K562 (cell line): ENCODE measurements around the gene ZNRD2. TPM values are rescaled to one million over a fixed set of nuclear protein-coding genes. Genes with fewer than 3 reads are reported as not detected.

ENCODE experiments used
- ARNT ChIP-seq, 2 experiments: fragments of 450-650 bp; IDR thresholded peaks; 2 replicates each; pipeline ENCODE4 v1.6.1; 2016; ENCODE audit warnings: mild to moderate bottlenecking in 1 of 2
- CBFB ChIP-seq: sonication (generic); formaldehyde crosslinking; IDR thresholded peaks from 2 replicates; pipeline ENCODE4 v1.4.0; 2020; ENCODE audit warnings: mild to moderate bottlenecking, missing genetic modification reagents
- CEBPG ChIP-seq, 3 experiments: fragments of 200-800 bp in 1 of 3; sonication (Bioruptor generic) in 1 of 3; sonication (generic) in 1 of 3; formaldehyde crosslinking in 1 of 3; IDR thresholded peaks in 2 of 3; conservative IDR thresholded peaks in 1 of 3; 2 replicates each; pipeline versions ENCODE4 v1.6.1 to v1.8.0; 2016 to 2022; ENCODE audit warnings: missing compliant biosample characterization in 2 of 3, missing genetic modification characterization in 2 of 3, mild to moderate bottlenecking in 1 of 3, missing genetic modification reagents in 1 of 3
- ELF1 ChIP-seq: fragments of 200-800 bp; sonication (Bioruptor generic); IDR thresholded peaks from 2 replicates; pipeline ENCODE4 v1.6.1; 2016; ENCODE audit warnings: missing genetic modification characterization, missing compliant biosample characterization
- ESRRB ChIP-seq: fragments of 250-450 bp; sonication (Bioruptor Pico); IDR thresholded peaks from 2 replicates; pipeline ENCODE4 v1.5.0; 2020; ENCODE audit warnings: mild to moderate bottlenecking, moderate library complexity, borderline replicate concordance
- FOXP1 ChIP-seq: sonication (generic); formaldehyde crosslinking; IDR thresholded peaks from 2 replicates; pipeline ENCODE4 v1.8.0; 2022; ENCODE audit warnings: mild to moderate bottlenecking, missing genetic modification reagents
- HDAC2 ChIP-seq: fragments of 450-650 bp; IDR thresholded peaks from 2 replicates; pipeline ENCODE4 v1.6.1; 2016; ENCODE audit warnings: mild to moderate bottlenecking
- KLF6 ChIP-seq: fragments of 250-450 bp; sonication (Bioruptor Pico); IDR thresholded peaks from 2 replicates; pipeline ENCODE4 v1.4.0; 2020; ENCODE audit warnings: mild to moderate bottlenecking, moderate library complexity, borderline replicate concordance
- NFIC ChIP-seq: fragments of 450-650 bp; IDR thresholded peaks from 2 replicates; pipeline ENCODE4 v1.6.1; 2017; ENCODE audit warnings: mild to moderate bottlenecking, inconsistent platforms
- TCF7 ChIP-seq: sonication (generic); IDR thresholded peaks from 2 replicates; pipeline ENCODE4 v1.6.1; 2016; ENCODE audit warnings: antibody characterized with exemption, borderline replicate concordance
- ZNF217 ChIP-seq: sonication (generic); formaldehyde crosslinking; IDR thresholded peaks from 2 replicates; pipeline ENCODE4 v1.8.0; 2022; ENCODE audit warnings: mild to moderate bottlenecking, missing genetic modification reagents
- ZNF224 ChIP-seq: sonication (generic); formaldehyde crosslinking; IDR thresholded peaks from 2 replicates; pipeline ENCODE4 v1.8.0; 2022; ENCODE audit warnings: mild to moderate bottlenecking, missing genetic modification reagents
- ZNF324 ChIP-seq: fragments of 250-450 bp; sonication (Bioruptor Pico); IDR thresholded peaks from 2 replicates; pipeline ENCODE4 v1.4.0; 2020; ENCODE audit warnings: mild to moderate bottlenecking
- ZNF444 ChIP-seq: fragments of 250-450 bp; sonication (Bioruptor Pico); IDR thresholded peaks from 2 replicates; pipeline ENCODE4 v1.4.0; 2020; ENCODE audit warnings: mild to moderate bottlenecking, moderate library complexity
- polyA plus RNA-seq, 8 experiments: library from polyadenylated mRNA; depleted of rRNA in 4 of 8; stranded (reverse) in 5 of 8; unstranded in 3 of 8; fragments of >200 nt; fragmentation: Nextera tagmentation in 2 of 8; fragmentation: Illumina TruSeq in 1 of 8; extraction: Ambion mirVana in 2 of 8; extraction: Trizol in 1 of 8; gene quantifications; 2 replicates each; pipeline versions ENCODE4 v1.2.1 to v1.2.3, GENCODE V29; 2011 to 2014; ENCODE audit warnings: inconsistent platforms in 1 of 8, missing spikeins in 1 of 8
- total RNA-seq, 7 experiments: library from RNA; depleted of rRNA in 6 of 7; stranded (reverse); fragments of >200 nt in 6 of 7; fragmentation: Illumina TruSeq in 2 of 7; extraction: Trizol in 2 of 7; gene quantifications; 2 replicates each; pipeline versions ENCODE4 v1.2.1 to v1.2.3, GENCODE V29; 2011 to 2021; ENCODE audit warnings: low replicate concordance in 1 of 7
- TF ChIP-seq, protein P1 (sequence below): fragments of 250-450 bp; sonication (Bioruptor Pico); IDR thresholded peaks from 2 replicates; pipeline ENCODE4 v1.9.0; 2021; ENCODE audit warnings: mild to moderate bottlenecking
- TF ChIP-seq, protein P2 (sequence below), 3 experiments: fragments of 200-800 bp in 1 of 3; sonication (Bioruptor generic) in 1 of 3; sonication (generic) in 1 of 3; formaldehyde crosslinking in 1 of 3; IDR thresholded peaks; 2 replicates each; pipeline versions ENCODE4 v1.6.1 to v1.8.0; 2016 to 2022; ENCODE audit warnings: mild to moderate bottlenecking in 2 of 3, missing compliant biosample characterization in 2 of 3, missing genetic modification characterization in 2 of 3, missing genetic modification reagents in 1 of 3
- TF ChIP-seq, protein P3 (sequence below), 2 experiments: fragments of 450-650 bp in 1 of 2; sonication (generic) in 1 of 2; formaldehyde crosslinking in 1 of 2; IDR thresholded peaks in 1 of 2; conservative IDR thresholded peaks in 1 of 2; 2 replicates each; pipeline versions ENCODE4 v1.6.1 to v1.8.1; 2016 to 2023; ENCODE audit warnings: mild to moderate bottlenecking in 2 of 2, moderate library complexity in 2 of 2, inconsistent platforms in 1 of 2, missing genetic modification reagents in 1 of 2
- TF ChIP-seq, protein P4 (sequence below), 2 experiments: fragments of 450-650 bp in 1 of 2; sonication (generic) in 1 of 2; formaldehyde crosslinking; conservative IDR thresholded peaks; 2 replicates each; pipeline versions ENCODE4 v1.4.0 to v1.8.1; 2020 to 2022; ENCODE audit warnings: mild to moderate bottlenecking in 1 of 2, missing genetic modification reagents in 1 of 2
- TF ChIP-seq, protein P5 (sequence below): fragments of 250-450 bp; sonication (Bioruptor Pico); IDR thresholded peaks from 2 replicates; pipeline ENCODE4 v1.8.0; 2022; ENCODE audit warnings: inconsistent platforms
- TF ChIP-seq, protein P6 (sequence below): sonication (generic); formaldehyde crosslinking; IDR thresholded peaks from 2 replicates; pipeline ENCODE4 v1.8.0; 2022; ENCODE audit warnings: mild to moderate bottlenecking, missing genetic modification reagents, borderline replicate concordance

Gene ZNRD2
- total and polyA plus RNA-seq, 9 of the 15 experiments (the other 6 are each of a cell fraction or from before 2014, with no cell fraction given): 13.4 to 129 (median 60.4) TPM

DNA sequence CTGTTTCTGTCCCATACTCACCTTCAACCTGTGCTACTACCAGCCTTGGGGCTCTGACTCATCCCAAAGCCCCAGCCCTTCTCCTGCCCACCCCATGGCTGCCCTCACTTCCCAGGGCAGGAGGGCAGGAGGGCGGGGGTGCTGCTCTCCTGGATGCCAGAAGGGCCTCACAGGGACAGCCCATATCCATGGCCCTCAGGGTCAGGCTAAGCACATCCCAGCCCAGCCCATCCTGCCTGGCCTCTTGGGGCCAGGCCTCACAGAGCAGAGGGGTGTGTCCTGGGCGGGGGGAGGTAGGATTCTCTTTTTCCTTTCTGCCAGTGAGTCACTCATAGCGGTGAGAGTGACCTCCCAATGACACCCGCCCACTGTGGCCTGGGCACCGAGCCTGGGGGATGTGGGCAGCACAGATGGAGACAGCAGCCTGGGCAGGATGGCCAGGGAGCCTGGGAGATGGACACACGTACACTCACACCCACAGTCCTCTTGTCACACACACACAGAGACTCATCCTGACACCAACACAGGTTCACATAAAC is 14.5 kb upstream of the ZNRD2 start (continued):
- TF ChIP-seq ELF1: no peak
- no peak for TF ChIP-seq CEBPG (CRISPR knock-in tag; IDR thresholded peaks at IDR 0.05)
- TF ChIP-seq CEBPG (tag; conservative IDR thresholded peaks at IDR 0.05 in 1 of 2, IDR thresholded peaks at IDR 0.05 in 1 of 2): no peak
- no peak for TF ChIP-seq NFIC
- TF ChIP-seq TCF7: no peak
- TF ChIP-seq, protein P1, sequence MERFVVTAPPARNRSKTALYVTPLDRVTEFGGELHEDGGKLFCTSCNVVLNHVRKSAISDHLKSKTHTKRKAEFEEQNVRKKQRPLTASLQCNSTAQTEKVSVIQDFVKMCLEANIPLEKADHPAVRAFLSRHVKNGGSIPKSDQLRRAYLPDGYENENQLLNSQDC (CRISPR knock-in tag): no peak
- no peak for TF ChIP-seq ZNF444 (CRISPR knock-in tag)
- TF ChIP-seq ZNF217 (CRISPR knock-in tag): no peak
- TF ChIP-seq, protein P2, sequence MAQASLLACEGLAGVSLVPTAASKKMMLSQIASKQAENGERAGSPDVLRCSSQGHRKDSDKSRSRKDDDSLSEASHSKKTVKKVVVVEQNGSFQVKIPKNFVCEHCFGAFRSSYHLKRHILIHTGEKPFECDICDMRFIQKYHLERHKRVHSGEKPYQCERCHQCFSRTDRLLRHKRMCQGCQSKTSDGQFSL (CRISPR knock-in tag; IDR thresholded peaks at IDR 0.05): no peak
- TF ChIP-seq, protein P2 (tag; IDR thresholded peaks at IDR 0.05): no peak
- TF ChIP-seq HDAC2: no peak
- TF ChIP-seq ESRRB (CRISPR knock-in tag): no peak
- TF ChIP-seq FOXP1 (CRISPR knock-in tag): no peak
- no peak for TF ChIP-seq ARNT (IDR thresholded peaks at IDR 0.05)
- TF ChIP-seq, protein P3, sequence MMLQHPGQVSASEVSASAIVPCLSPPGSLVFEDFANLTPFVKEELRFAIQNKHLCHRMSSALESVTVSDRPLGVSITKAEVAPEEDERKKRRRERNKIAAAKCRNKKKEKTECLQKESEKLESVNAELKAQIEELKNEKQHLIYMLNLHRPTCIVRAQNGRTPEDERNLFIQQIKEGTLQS (IDR thresholded peaks at IDR 0.05): peak; percentile 35; the same call in 1 of the 2 replicates
- TF ChIP-seq, protein P3 (CRISPR knock-in tag; conservative IDR thresholded peaks at IDR 0.05): no peak
- TF ChIP-seq, protein P4, sequence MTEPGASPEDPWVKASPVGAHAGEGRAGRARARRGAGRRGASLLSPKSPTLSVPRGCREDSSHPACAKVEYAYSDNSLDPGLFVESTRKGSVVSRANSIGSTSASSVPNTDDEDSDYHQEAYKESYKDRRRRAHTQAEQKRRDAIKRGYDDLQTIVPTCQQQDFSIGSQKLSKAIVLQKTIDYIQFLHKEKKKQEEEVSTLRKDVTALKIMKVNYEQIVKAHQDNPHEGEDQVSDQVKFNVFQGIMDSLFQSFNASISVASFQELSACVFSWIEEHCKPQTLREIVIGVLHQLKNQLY (CRISPR knock-in tag; conservative IDR thresholded peaks at IDR 0.05): no peak
- no peak for TF ChIP-seq ZNF224
- TF ChIP-seq, protein P5, sequence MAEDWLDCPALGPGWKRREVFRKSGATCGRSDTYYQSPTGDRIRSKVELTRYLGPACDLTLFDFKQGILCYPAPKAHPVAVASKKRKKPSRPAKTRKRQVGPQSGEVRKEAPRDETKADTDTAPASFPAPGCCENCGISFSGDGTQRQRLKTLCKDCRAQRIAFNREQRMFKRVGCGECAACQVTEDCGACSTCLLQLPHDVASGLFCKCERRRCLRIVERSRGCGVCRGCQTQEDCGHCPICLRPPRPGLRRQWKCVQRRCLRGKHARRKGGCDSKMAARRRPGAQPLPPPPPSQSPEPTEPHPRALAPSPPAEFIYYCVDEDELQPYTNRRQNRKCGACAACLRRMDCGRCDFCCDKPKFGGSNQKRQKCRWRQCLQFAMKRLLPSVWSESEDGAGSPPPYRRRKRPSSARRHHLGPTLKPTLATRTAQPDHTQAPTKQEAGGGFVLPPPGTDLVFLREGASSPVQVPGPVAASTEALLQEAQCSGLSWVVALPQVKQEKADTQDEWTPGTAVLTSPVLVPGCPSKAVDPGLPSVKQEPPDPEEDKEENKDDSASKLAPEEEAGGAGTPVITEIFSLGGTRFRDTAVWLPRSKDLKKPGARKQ (CRISPR knock-in tag): no peak
- TF ChIP-seq ZNF324 (CRISPR knock-in tag): no peak
- no peak for TF ChIP-seq KLF6
- TF ChIP-seq, protein P6, sequence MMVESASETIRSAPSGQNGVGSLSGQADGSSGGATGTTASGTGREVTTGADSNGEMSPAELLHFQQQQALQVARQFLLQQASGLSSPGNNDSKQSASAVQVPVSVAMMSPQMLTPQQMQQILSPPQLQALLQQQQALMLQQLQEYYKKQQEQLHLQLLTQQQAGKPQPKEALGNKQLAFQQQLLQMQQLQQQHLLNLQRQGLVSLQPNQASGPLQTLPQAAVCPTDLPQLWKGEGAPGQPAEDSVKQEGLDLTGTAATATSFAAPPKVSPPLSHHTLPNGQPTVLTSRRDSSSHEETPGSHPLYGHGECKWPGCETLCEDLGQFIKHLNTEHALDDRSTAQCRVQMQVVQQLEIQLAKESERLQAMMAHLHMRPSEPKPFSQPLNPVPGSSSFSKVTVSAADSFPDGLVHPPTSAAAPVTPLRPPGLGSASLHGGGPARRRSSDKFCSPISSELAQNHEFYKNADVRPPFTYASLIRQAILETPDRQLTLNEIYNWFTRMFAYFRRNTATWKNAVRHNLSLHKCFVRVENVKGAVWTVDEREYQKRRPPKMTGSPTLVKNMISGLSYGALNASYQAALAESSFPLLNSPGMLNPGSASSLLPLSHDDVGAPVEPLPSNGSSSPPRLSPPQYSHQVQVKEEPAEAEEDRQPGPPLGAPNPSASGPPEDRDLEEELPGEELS (CRISPR knock-in tag): no peak
- TF ChIP-seq CBFB (CRISPR knock-in tag): peak; percentile 64; the same call in 1 of the 2 replicates
